ENCODE results near the gene HECTD2. TPM values are rescaled to one million over a fixed set of nuclear protein-coding genes. Genes with fewer than 3 reads are reported as not detected.
"Not testable (repeated sequence)": the region's sequence is repeated elsewhere in the genome, so short reads cannot be mapped to it uniquely, and the experiment has no call there.

HECTD2 gene
- total RNA-seq, 1 experiment from 2014 or later = 2.0 TPM

DNA sequence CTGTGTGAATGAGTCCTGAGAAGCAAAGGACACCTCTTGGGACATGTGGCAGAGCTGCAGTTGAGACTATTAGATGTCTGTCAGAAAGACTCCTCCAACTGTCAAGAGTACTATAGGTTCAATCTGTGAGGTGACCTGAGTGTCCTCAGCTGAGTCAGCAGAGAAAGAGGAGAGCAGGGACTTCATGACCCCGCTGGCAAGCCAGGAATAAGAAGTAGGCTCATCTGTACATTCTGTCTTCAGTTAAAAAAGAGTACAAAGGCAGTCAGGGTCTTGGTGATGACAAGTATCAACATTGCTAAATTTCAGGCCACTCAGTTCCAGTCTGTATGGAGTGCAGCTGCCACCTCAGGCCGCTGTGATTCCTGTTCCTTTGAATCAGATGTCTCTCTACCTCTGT is 25.1 kb downstream of the HECTD2 start:
- Mint-ChIP-seq H3K36me3 (ENCODE audit: insufficient read depth, unreplicated experiment) (no peaks in the 10 kb centered on the region), H3K4me3 (ENCODE audit: unreplicated experiment) (no peak overlapping the region), H3K27me3 (ENCODE audit: insufficient read depth, unreplicated experiment) (no peaks in the 10 kb centered on the region), H3K4me1 (ENCODE audit: low read depth, unreplicated experiment) (peaks cover 6% of the 10 kb centered on the region), H3K27ac (ENCODE audit: unreplicated experiment) (no peak overlapping the region), H3K9me3 (ENCODE audit: unreplicated experiment) (no peaks in the 10 kb centered on the region)
- DNase-seq = no peak
- Histone ChIP-seq H3K9me3 (no peaks in the 10 kb centered on the region), H3K27me3 (replicated peaks; ENCODE audit: control insufficient read depth, insufficient read depth, low read length) (no peaks in the 10 kb centered on the region), H3K4me3 (ENCODE audit: low read depth, low read length) (no peak overlapping the region), H3K36me3 (ENCODE audit: control insufficient read depth, insufficient read depth, low read length) (no peaks in the 10 kb centered on the region), H3K4me1 (no peaks in the 10 kb centered on the region)
- CTCF ChIA-PET = no interaction called here
- intact Hi-C loops (cut with micrococcal nuclease; ENCODE audit: unreplicated experiment) = no loop called here
- POLR2A ChIA-PET = no interaction called here
- TF ChIP-seq, protein P1, sequence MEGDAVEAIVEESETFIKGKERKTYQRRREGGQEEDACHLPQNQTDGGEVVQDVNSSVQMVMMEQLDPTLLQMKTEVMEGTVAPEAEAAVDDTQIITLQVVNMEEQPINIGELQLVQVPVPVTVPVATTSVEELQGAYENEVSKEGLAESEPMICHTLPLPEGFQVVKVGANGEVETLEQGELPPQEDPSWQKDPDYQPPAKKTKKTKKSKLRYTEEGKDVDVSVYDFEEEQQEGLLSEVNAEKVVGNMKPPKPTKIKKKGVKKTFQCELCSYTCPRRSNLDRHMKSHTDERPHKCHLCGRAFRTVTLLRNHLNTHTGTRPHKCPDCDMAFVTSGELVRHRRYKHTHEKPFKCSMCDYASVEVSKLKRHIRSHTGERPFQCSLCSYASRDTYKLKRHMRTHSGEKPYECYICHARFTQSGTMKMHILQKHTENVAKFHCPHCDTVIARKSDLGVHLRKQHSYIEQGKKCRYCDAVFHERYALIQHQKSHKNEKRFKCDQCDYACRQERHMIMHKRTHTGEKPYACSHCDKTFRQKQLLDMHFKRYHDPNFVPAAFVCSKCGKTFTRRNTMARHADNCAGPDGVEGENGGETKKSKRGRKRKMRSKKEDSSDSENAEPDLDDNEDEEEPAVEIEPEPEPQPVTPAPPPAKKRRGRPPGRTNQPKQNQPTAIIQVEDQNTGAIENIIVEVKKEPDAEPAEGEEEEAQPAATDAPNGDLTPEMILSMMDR (IDR thresholded peaks at IDR 0.05; ENCODE audit: insufficient read depth in 1 of 2, low read depth in 1 of 2, low read length in 1 of 2, severe bottlenecking in 1 of 2, unreplicated experiment in 1 of 2) = no peak
- BruUV-seq (replicated peaks) = no TSS peak

DNA sequence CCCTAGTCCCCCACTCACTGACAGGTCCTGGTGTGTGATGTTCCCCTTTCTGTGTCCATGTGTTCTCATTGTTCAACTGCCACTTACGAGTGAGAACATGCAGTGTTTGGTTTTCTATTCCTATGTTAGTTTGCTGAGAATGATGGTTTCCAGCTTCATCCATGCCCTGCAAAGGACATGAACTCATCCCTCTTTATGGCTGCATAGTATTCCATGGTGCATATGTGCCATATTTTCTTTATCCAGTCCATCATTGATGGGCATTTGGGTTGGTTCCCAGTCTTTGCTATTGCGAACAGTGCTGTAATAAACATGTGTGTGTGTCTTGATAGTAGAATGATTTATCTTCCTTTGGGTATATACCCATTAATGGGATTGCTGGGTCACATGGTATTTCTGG is 28.1 kb downstream of the HECTD2 start:
- CTCF ChIA-PET; H3K4me3 Mint-ChIP-seq (ENCODE audit: unreplicated experiment); H3K4me3 ChIP-seq (ENCODE audit: low read depth, low read length); H3K9me3 Mint-ChIP-seq (ENCODE audit: unreplicated experiment); H3K4me1 ChIP-seq; H3K27me3 ChIP-seq (replicated peaks; ENCODE audit: control insufficient read depth, insufficient read depth, low read length); BruUV-seq (replicated peaks); DNase-seq; POLR2A ChIA-PET; H3K9me3 ChIP-seq; H3K27ac Mint-ChIP-seq (ENCODE audit: unreplicated experiment); H3K27me3 Mint-ChIP-seq (ENCODE audit: insufficient read depth, unreplicated experiment); H3K36me3 ChIP-seq (ENCODE audit: control insufficient read depth, insufficient read depth, low read length); H3K4me1 Mint-ChIP-seq (ENCODE audit: low read depth, unreplicated experiment); intact Hi-C loops (cut with micrococcal nuclease; ENCODE audit: unreplicated experiment); H3K36me3 Mint-ChIP-seq (ENCODE audit: insufficient read depth, unreplicated experiment): not testable (repeated sequence)

DNA sequence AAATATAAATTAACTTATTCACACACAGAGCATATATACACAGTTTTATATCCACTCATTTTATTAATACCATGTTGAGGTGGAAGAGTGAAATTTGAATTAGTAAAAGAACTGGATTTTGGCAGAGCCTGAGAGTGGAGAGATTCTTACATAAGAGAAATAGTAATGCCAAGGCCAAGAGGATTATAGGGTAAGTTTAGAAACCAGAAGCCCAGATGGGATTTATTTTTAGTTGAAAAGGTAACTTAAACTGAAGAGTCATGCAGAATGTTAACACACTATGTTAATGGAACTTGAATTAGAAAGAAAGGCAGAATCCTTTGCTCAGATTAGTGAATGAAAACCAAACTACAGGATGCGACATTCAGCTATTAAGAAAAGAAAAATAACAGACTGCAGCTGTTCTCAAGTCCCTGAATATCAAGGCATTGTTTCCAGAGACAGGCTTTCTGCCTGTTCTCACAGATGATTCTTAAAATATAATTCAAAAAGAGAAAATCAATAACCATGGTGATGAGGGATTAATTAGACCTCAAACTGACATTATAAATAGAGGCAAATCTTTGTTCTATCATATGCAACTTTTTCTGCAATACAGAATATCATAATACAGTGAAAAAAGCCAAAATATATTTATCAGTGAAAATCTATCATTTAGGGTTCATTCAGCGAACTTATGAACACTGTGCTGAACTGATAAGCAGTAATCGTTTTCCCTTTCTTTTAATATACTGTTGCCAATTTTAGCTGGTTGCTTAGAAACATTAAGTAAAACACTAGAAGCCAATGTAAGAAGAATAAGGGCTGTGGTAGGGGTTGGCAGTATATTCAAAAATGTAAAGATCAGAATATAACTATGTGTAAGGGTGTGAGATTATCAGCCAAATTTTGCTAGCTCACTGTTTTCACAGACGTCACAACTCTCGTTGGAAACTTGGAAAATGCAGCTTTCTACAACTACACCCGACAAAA is 34.4 kb downstream of the HECTD2 start:
- no peak overlapping the region for H3K4me3 Mint-ChIP-seq (ENCODE audit: unreplicated experiment)
- H3K36me3 Mint-ChIP-seq (ENCODE audit: insufficient read depth, unreplicated experiment) = no peaks in the 10 kb centered on the region
- peaks cover 3% of the 10 kb centered on the region for H3K9me3 Mint-ChIP-seq (ENCODE audit: unreplicated experiment)
- no peak for DNase-seq
- ChIA-PET CTCF (no interaction called here), POLR2A (no interaction called here)
- Histone ChIP-seq H3K4me1 (no peaks in the 10 kb centered on the region), H3K9me3 (no peaks in the 10 kb centered on the region), H3K27me3 (replicated peaks; ENCODE audit: control insufficient read depth, insufficient read depth, low read length) (no peaks in the 10 kb centered on the region), H3K4me3 (ENCODE audit: low read depth, low read length) (no peak overlapping the region), H3K36me3 (ENCODE audit: control insufficient read depth, insufficient read depth, low read length) (no peaks in the 10 kb centered on the region)
- no peak overlapping the region for H3K27ac Mint-ChIP-seq (ENCODE audit: unreplicated experiment)
- TF ChIP-seq, protein P1 (IDR thresholded peaks at IDR 0.05; ENCODE audit: insufficient read depth in 1 of 2, low read depth in 1 of 2, low read length in 1 of 2, severe bottlenecking in 1 of 2, unreplicated experiment in 1 of 2) = no peak
- intact Hi-C loops (cut with micrococcal nuclease; ENCODE audit: unreplicated experiment) = no loop called here
- H3K27me3 Mint-ChIP-seq (ENCODE audit: insufficient read depth, unreplicated experiment) = peaks cover 3% of the 10 kb centered on the region
- H3K4me1 Mint-ChIP-seq (ENCODE audit: low read depth, unreplicated experiment) = no peaks in the 10 kb centered on the region
- no TSS peak for BruUV-seq (replicated peaks)

Measured in Caco-2 (cell line).